ENCODE measurements around the gene PEA15. TPM values are rescaled to one million over a fixed set of nuclear protein-coding genes. Genes with fewer than 3 reads are reported as not detected.

The PEA15 gene
- 44.6 TPM for total RNA-seq (ENCODE audit: unreplicated experiment)
- long read RNA-seq, partial matches to known transcripts = 0 of 6 reads
- long read RNA-seq, other reads (novel, unspliced or antisense) = 4 of 6 reads

- Mint-ChIP-seq H3K36me3 (ENCODE audit: unreplicated experiment) (no peaks in the 10 kb centered on the region), H3K9me3 (ENCODE audit: unreplicated experiment) (peaks cover 4% of the 10 kb centered on the region), H3K27me3 (ENCODE audit: unreplicated experiment) (peaks cover 14% of the 10 kb centered on the region), H3K4me1 (ENCODE audit: low read depth, unreplicated experiment) (peaks cover 29% of the 10 kb centered on the region), H3K27ac (ENCODE audit: unreplicated experiment) (peak within 1 kb of the TSS; percentile 54), H3K4me3 (ENCODE audit: unreplicated experiment) (peak within 1 kb of the TSS; percentile 81)
- TF ChIP-seq CTCF (IDR thresholded peaks at IDR 0.05; ENCODE audit: partially characterized antibody, unreplicated experiment) = no peak
- peak; percentile 83 for DNase-seq
These were observed at the start of gene PEA15 for GRCh38 chr1:160205242-160206035. Gene PEA15 (plus strand): TSS chr1:160205384. CDS start chr1:160211545, 6,161 bp downstream.

- no peak overlapping the region for H3K27ac Mint-ChIP-seq (ENCODE audit: unreplicated experiment)
- peaks cover 2% of the 10 kb centered on the region for H3K9me3 Mint-ChIP-seq (ENCODE audit: unreplicated experiment)
- TF ChIP-seq CTCF (IDR thresholded peaks at IDR 0.05; ENCODE audit: partially characterized antibody, unreplicated experiment) = no peak
- H3K4me1 Mint-ChIP-seq (ENCODE audit: low read depth, unreplicated experiment) = no peaks in the 10 kb centered on the region
- H3K4me3 Mint-ChIP-seq (ENCODE audit: unreplicated experiment) = no peak overlapping the region
- H3K27me3 Mint-ChIP-seq (ENCODE audit: unreplicated experiment) = no peaks in the 10 kb centered on the region
- no peaks in the 10 kb centered on the region for H3K36me3 Mint-ChIP-seq (ENCODE audit: unreplicated experiment)
- DNase-seq = no peak
These were observed 48.8 kb upstream of the PEA15 start for GRCh38 chr1:160156361-160156760.

GRCh38 chr1:160157174-160157573, 48.0 kb upstream of the PEA15 start:
- H3K36me3 Mint-ChIP-seq (ENCODE audit: unreplicated experiment) = no peaks in the 10 kb centered on the region
- no peak for TF ChIP-seq CTCF (IDR thresholded peaks at IDR 0.05; ENCODE audit: partially characterized antibody, unreplicated experiment)
- no peaks in the 10 kb centered on the region for H3K27me3 Mint-ChIP-seq (ENCODE audit: unreplicated experiment)
- no peak for DNase-seq
- no peak overlapping the region for H3K27ac Mint-ChIP-seq (ENCODE audit: unreplicated experiment)
- H3K9me3 Mint-ChIP-seq (ENCODE audit: unreplicated experiment) = peaks cover 2% of the 10 kb centered on the region
- H3K4me3 Mint-ChIP-seq (ENCODE audit: unreplicated experiment) = no peak overlapping the region
- H3K4me1 Mint-ChIP-seq (ENCODE audit: low read depth, unreplicated experiment) = no peaks in the 10 kb centered on the region

- Mint-ChIP-seq H3K4me3 (ENCODE audit: unreplicated experiment) (no peak overlapping the region), H3K4me1 (ENCODE audit: low read depth, unreplicated experiment) (no peaks in the 10 kb centered on the region), H3K27me3 (ENCODE audit: unreplicated experiment) (no peaks in the 10 kb centered on the region), H3K9me3 (ENCODE audit: unreplicated experiment) (peaks cover 2% of the 10 kb centered on the region), H3K36me3 (ENCODE audit: unreplicated experiment) (no peaks in the 10 kb centered on the region), H3K27ac (ENCODE audit: unreplicated experiment) (no peak overlapping the region)
- DNase-seq = no peak
- TF ChIP-seq CTCF (IDR thresholded peaks at IDR 0.05; ENCODE audit: partially characterized antibody, unreplicated experiment) = no peak
These were observed 47.2 kb upstream of the PEA15 start for GRCh38 chr1:160158031-160158430.

GRCh38 chr1:160158534-160158933, 46.6 kb upstream of the PEA15 start:
- Mint-ChIP-seq H3K4me3 (ENCODE audit: unreplicated experiment) (no peak overlapping the region), H3K36me3 (ENCODE audit: unreplicated experiment) (no peaks in the 10 kb centered on the region), H3K27ac (ENCODE audit: unreplicated experiment) (no peak overlapping the region), H3K9me3 (ENCODE audit: unreplicated experiment) (peaks cover 3% of the 10 kb centered on the region), H3K4me1 (ENCODE audit: low read depth, unreplicated experiment) (no peaks in the 10 kb centered on the region), H3K27me3 (ENCODE audit: unreplicated experiment) (no peaks in the 10 kb centered on the region)
- no peak for DNase-seq
- TF ChIP-seq CTCF (IDR thresholded peaks at IDR 0.05; ENCODE audit: partially characterized antibody, unreplicated experiment) = no peak
